Thyroid gland (tissue), 4 donors: ENCODE measurements around the gene DCDC2.

ENCODE experiments used
- POLR2A ChIP-seq, 2 donors: fragments of 450-650 bp; IDR thresholded peaks; one replicate each; pipeline ENCODE4 v1.6.1; 2017; ENCODE audit warnings: antibody characterized with exemption in 2 of 2, mild to moderate bottlenecking in 2 of 2, moderate library complexity in 1 of 2
- TF ChIP-seq, protein P1 (sequence below), 6 experiments: fragments of 200-600 bp in 3 of 6; fragments of 450-650 bp in 3 of 6; sonication (generic) in 3 of 6; IDR thresholded peaks; one replicate each; pipeline ENCODE4 v1.5.1; 2016 to 2019; ENCODE audit warnings: antibody characterized with exemption in 6 of 6, mild to moderate bottlenecking in 2 of 6, inconsistent platforms in 1 of 6, moderate library complexity in 1 of 6

DNA sequence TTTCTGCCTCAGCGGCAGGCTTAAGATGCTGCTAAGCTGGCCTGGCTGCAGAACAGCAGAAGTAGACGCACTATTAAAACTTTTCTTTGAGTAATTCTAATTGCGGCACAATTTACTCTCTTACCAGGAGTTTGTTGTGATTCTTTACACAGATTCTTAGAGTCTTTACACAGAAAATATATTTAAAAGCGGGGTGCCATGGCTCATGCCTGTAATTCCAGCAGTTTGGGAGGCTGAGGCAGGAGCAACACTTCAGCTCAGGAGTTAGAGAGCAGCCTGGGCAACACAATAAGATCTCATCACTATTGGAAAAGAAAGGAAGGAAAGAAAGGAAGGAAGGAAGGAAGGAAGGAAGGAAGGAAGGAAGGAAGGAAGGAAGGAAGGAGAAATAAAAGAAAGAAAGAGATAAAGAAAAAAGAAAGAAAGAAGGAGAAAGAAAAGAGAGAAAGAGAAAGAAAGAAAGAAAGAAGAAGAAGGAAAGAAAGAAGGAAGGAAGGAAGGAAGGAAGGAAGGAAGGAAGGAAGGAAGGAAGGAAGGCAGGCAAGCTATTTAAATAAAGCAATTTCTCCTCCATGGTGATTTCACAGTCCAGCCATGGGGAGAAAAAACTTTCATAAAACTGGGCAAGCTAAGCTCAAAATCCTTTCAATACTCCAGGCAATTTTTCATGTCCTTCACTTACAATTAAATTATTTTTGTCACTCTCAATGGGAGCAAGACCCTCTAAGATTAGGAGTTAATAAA, 23.8 kb upstream of the DCDC2 start:
- TF ChIP-seq, protein P1, sequence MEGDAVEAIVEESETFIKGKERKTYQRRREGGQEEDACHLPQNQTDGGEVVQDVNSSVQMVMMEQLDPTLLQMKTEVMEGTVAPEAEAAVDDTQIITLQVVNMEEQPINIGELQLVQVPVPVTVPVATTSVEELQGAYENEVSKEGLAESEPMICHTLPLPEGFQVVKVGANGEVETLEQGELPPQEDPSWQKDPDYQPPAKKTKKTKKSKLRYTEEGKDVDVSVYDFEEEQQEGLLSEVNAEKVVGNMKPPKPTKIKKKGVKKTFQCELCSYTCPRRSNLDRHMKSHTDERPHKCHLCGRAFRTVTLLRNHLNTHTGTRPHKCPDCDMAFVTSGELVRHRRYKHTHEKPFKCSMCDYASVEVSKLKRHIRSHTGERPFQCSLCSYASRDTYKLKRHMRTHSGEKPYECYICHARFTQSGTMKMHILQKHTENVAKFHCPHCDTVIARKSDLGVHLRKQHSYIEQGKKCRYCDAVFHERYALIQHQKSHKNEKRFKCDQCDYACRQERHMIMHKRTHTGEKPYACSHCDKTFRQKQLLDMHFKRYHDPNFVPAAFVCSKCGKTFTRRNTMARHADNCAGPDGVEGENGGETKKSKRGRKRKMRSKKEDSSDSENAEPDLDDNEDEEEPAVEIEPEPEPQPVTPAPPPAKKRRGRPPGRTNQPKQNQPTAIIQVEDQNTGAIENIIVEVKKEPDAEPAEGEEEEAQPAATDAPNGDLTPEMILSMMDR (IDR thresholded peaks at IDR 0.05), result no peak
- TF ChIP-seq POLR2A (IDR thresholded peaks at IDR 0.05), result no peak
